IMR-90 (cell line): Measurements from ENCODE around the gene TRIM42. TPM values are rescaled to one million over a fixed set of nuclear protein-coding genes. Genes with fewer than 3 reads are reported as not detected.

ENCODE experiments used
- ATAC-seq: fragments of 200-7000 bp; cut with Tn5 transposase; 2 replicates; pipeline ENCODE4 v1.9.1; 2020; ENCODE audit warnings: low read depth, mild to moderate bottlenecking, moderate library complexity
- BruUV-seq: library from RNA; stranded (reverse); fragments of 400-500 nt; replicated peaks from 2 replicates; lab custom pipeline; 2021; lab: Mats Ljungman, UMichigan
- CTCF ChIA-PET: fragments of 300-600 bp; formaldehyde crosslinking; extraction: SDS; loops from one replicate; lab custom pipeline; 2021; ENCODE audit warnings: antibody characterized with exemption; lab: Yijun Ruan, JAX
- POLR2A ChIA-PET: fragments of 300-600 bp; sonication (Branson Sonifier 250); formaldehyde crosslinking; loops from one replicate; lab custom pipeline; 2022; ENCODE audit warnings: antibody characterized with exemption; ENCODE audit not compliant: unreplicated experiment; lab: Charles Lee
- DNase-seq: peaks from one replicate; pipeline ENCODE4 v3.0.0; 2013
- H2AFZ ChIP-seq: replicated peaks from 2 replicates; pipeline ENCODE3; 2013; ENCODE audit warnings: low read length, mild to moderate bottlenecking; ENCODE audit not compliant: poor library complexity
- H2AK5ac ChIP-seq: 2 replicates; pipeline ENCODE4 v1.6.1; 2013; ENCODE audit warnings: low read depth, low read length, inconsistent platforms
- H2AK9ac ChIP-seq: replicated peaks from 2 replicates; pipeline ENCODE3; 2013; ENCODE audit warnings: mild to moderate bottlenecking, low read depth, low read length, moderate library complexity; ENCODE audit not compliant: poor library complexity
- H2BK120ac ChIP-seq: 2 replicates; pipeline ENCODE4 v1.6.1; 2013; ENCODE audit warnings: low read depth, low read length, inconsistent platforms
- H2BK15ac ChIP-seq: 3 replicates; pipeline ENCODE4 v1.6.1; 2013; ENCODE audit warnings: low read depth, low read length, inconsistent platforms
- H2BK20ac ChIP-seq: 2 replicates; pipeline ENCODE4 v1.6.1; 2013; ENCODE audit warnings: low read depth, mild to moderate bottlenecking, inconsistent platforms, low read length, moderate library complexity
- H2BK5ac ChIP-seq: 2 replicates; pipeline ENCODE4 v1.6.1; 2013; ENCODE audit warnings: mild to moderate bottlenecking, low read depth, low read length, inconsistent platforms; ENCODE audit not compliant: poor library complexity, severe bottlenecking
- H3K14ac ChIP-seq: replicated peaks from 2 replicates; pipeline ENCODE4 v1.6.1; 2013; ENCODE audit warnings: low read depth, low read length, inconsistent platforms
- H3K18ac ChIP-seq: 2 replicates; pipeline ENCODE4 v1.6.1; 2013; ENCODE audit warnings: low read depth, low read length, control low read depth
- H3K23ac ChIP-seq: 2 replicates; pipeline ENCODE4 v1.6.1; 2013; ENCODE audit warnings: low read depth, low read length, inconsistent platforms
- H3K27ac ChIP-seq: 2 replicates; pipeline ENCODE4 v1.5.1; 2013; ENCODE audit warnings: mild to moderate bottlenecking, control low read depth, low read length; ENCODE audit not compliant: insufficient read depth
- H3K27me3 ChIP-seq: 2 replicates; pipeline ENCODE4 v1.6.1; 2013; ENCODE audit warnings: low read length; ENCODE audit not compliant: control insufficient read depth, insufficient read depth
- H3K36me3 ChIP-seq: 2 replicates; pipeline ENCODE4 v1.6.1; 2013; ENCODE audit warnings: low read length, mixed read lengths; ENCODE audit not compliant: control insufficient read depth, insufficient read depth
- H3K4ac ChIP-seq: 2 replicates; pipeline ENCODE4 v1.6.1; 2013; ENCODE audit warnings: low read depth, low read length, inconsistent platforms
- H3K4me1 ChIP-seq: 2 replicates; pipeline ENCODE4 v1.6.1; 2013; ENCODE audit warnings: low read length, mixed read lengths; ENCODE audit not compliant: control insufficient read depth, insufficient read depth
- H3K4me2 ChIP-seq: 2 replicates; pipeline ENCODE4 v1.6.1; 2013; ENCODE audit warnings: low read depth, mild to moderate bottlenecking, control low read depth, low read length, moderate library complexity
- H3K4me3 ChIP-seq: 2 replicates; pipeline ENCODE4 v1.5.1; 2013; ENCODE audit warnings: low read depth, mild to moderate bottlenecking, control low read depth, low read length, moderate library complexity; ENCODE audit not compliant: insufficient read depth
- H3K56ac ChIP-seq: 2 replicates; pipeline ENCODE4 v1.6.1; 2013; ENCODE audit warnings: low read length, inconsistent platforms; ENCODE audit not compliant: insufficient read depth; ENCODE audit errors: extremely low read depth
- H3K79me1 ChIP-seq, 2 experiments: 2 replicates each; pipeline ENCODE4 v1.6.1; 2013; ENCODE audit warnings: low read length in 2 of 2, inconsistent platforms in 1 of 2, low read depth in 1 of 2
- H3K9ac ChIP-seq: 2 replicates; pipeline ENCODE4 v1.6.1; 2013; ENCODE audit warnings: low read depth, low read length, control low read depth
- H3K9me1 ChIP-seq: 2 replicates; pipeline ENCODE4 v1.6.1; 2013; ENCODE audit warnings: low read length, inconsistent platforms; ENCODE audit not compliant: insufficient read depth
- H3K9me3 ChIP-seq: 2 replicates; pipeline ENCODE4 v1.6.1; 2013; ENCODE audit warnings: low read length; ENCODE audit not compliant: control insufficient read depth, insufficient read depth
- H4K20me1 ChIP-seq: 2 replicates; pipeline ENCODE4 v1.6.1; 2013; ENCODE audit warnings: low read length, inconsistent platforms; ENCODE audit not compliant: insufficient read depth
- H4K5ac ChIP-seq: 2 replicates; pipeline ENCODE4 v1.6.1; 2013; ENCODE audit warnings: mild to moderate bottlenecking, low read depth, low read length, control low read depth
- H4K8ac ChIP-seq, 2 experiments: 2 replicates each; pipeline ENCODE4 v1.6.1; 2013; ENCODE audit warnings: low read depth in 2 of 2, low read length in 2 of 2, control low read depth in 1 of 2, inconsistent platforms in 1 of 2
- H4K91ac ChIP-seq: 2 replicates; pipeline ENCODE4 v1.6.1; 2013; ENCODE audit warnings: low read depth, low read length, inconsistent platforms; ENCODE audit not compliant: insufficient read depth
- BHLHE40 ChIP-seq: fragments of 150-350 bp; IDR thresholded peaks from 2 replicates; pipeline ENCODE4 v1.6.1; 2016; ENCODE audit warnings: mild to moderate bottlenecking, low read depth, low read length
- CEBPB ChIP-seq: IDR thresholded peaks from 2 replicates; pipeline ENCODE4 v1.6.1; 2012; ENCODE audit warnings: low read depth, low read length, improper control_type of control experiment
- CHD1 ChIP-seq: IDR thresholded peaks from 2 replicates; pipeline ENCODE4 v1.6.1; 2012; ENCODE audit warnings: low read depth, low read length, improper control_type of control experiment
- ELK1 ChIP-seq: fragments of 150-350 bp; IDR thresholded peaks from 2 replicates; pipeline ENCODE4 v1.6.1; 2016; ENCODE audit warnings: low read depth, mild to moderate bottlenecking, low read length, moderate library complexity, borderline replicate concordance
- FOS ChIP-seq: fragments of 150-350 bp; IDR thresholded peaks from 2 replicates; pipeline ENCODE4 v1.6.1; 2016; ENCODE audit warnings: low read depth, low read length
- MAFK ChIP-seq: IDR thresholded peaks from 2 replicates; pipeline ENCODE4 v1.6.1; 2012; ENCODE audit warnings: low read depth, low read length, improper control_type of control experiment
- MXI1 ChIP-seq: IDR thresholded peaks from 2 replicates; pipeline ENCODE4 v1.6.1; 2012; ENCODE audit warnings: low read depth, mild to moderate bottlenecking, low read length, moderate library complexity, borderline replicate concordance
- POLR2A ChIP-seq: IDR thresholded peaks from 2 replicates; pipeline ENCODE4 v1.6.1; 2012; ENCODE audit warnings: mild to moderate bottlenecking, low read depth, low read length
- RAD21 ChIP-seq: IDR thresholded peaks from 2 replicates; pipeline ENCODE4 v1.6.1; 2012; ENCODE audit warnings: low read length, improper control_type of control experiment
- RCOR1 ChIP-seq: IDR thresholded peaks from 2 replicates; pipeline ENCODE4 v1.6.1; 2012; ENCODE audit warnings: mild to moderate bottlenecking, low read length, improper control_type of control experiment; ENCODE audit not compliant: insufficient replicate concordance
- RFX5 ChIP-seq: IDR thresholded peaks from 2 replicates; pipeline ENCODE4 v1.8.0; 2012; ENCODE audit warnings: low read depth, mild to moderate bottlenecking, low read length, moderate library complexity
- SMC3 ChIP-seq: fragments of 150-350 bp; IDR thresholded peaks from 2 replicates; pipeline ENCODE4 v1.6.1; 2016; ENCODE audit warnings: low read depth, mild to moderate bottlenecking, antibody characterized with exemption, low read length, moderate library complexity
- WGBS, 2 experiments: methylation state at CpG; one replicate each; pipeline versions ENCODE4 v1.1.5 to v1.1.7; 2013; ENCODE audit warnings: missing lambda C conversion rate in 2 of 2; ENCODE audit not compliant: insufficient read length in 1 of 2; ENCODE audit errors: extremely low coverage in 2 of 2; 5-methylcytosine and 5-hydroxymethylcytosine counted together
- dilution Hi-C: fragments of 300-500 bp; cut with HindIII; formaldehyde crosslinking; loops from one replicate; pipeline ENCODE4 v1.14.3; 2018; ENCODE audit warnings: low sequenced_read_pairs; ENCODE audit not compliant: unreplicated experiment
- in situ Hi-C: fragments of 300-500 bp; cut with MboI; formaldehyde crosslinking; loops from 3 replicates; pipeline ENCODE4 v1.14.3; 2019; ENCODE audit warnings: low sequenced_read_pairs, inconsistent platforms, mixed read lengths
- intact Hi-C: fragments of 100-400 bp; cut with micrococcal nuclease; formaldehyde crosslinking; loops from 2 replicates; pipeline ENCODE4 v1.10.0; 2022
- polyA plus RNA-seq, 3 experiments: library from polyadenylated mRNA; depleted of rRNA; stranded (reverse); fragments of >200 nt; gene quantifications; 2 replicates each; pipeline ENCODE4 v1.2.3, GENCODE V29; 2012; ENCODE audit warnings: low replicate concordance in 1 of 3
- total RNA-seq: library from RNA; depleted of rRNA; stranded (reverse); fragments of >200 nt; gene quantifications from 2 replicates; pipeline ENCODE4 v1.2.3, GENCODE V29; 2012
- TF ChIP-seq, protein P1 (sequence below): fragments of 150-350 bp; IDR thresholded peaks from 2 replicates; pipeline ENCODE4 v1.6.1; 2017; ENCODE audit warnings: mild to moderate bottlenecking, antibody characterized with exemption, low read length, low read depth

The TRIM42 gene
- total and polyA plus RNA-seq, 2 of the 4 experiments (the other 2 are of a cell fraction) = not detected

GRCh38 chr3:140748171-140748570, 70.3 kb downstream of the TRIM42 start:
- no peak overlapping the region for H2BK5ac ChIP-seq
- ChIA-PET POLR2A (no interaction called here), CTCF (no interaction called here)
- no peaks in the 10 kb centered on the region for H3K9me1 ChIP-seq
- H3K23ac ChIP-seq = no peak overlapping the region
- H3K4me3 ChIP-seq = no peak overlapping the region
- no peak overlapping the region for H3K4ac ChIP-seq
- H4K91ac ChIP-seq = no peak overlapping the region
- intact Hi-C loops (no loop called here), dilution Hi-C loops (no loop called here), in situ Hi-C loops (no loop called here)
- ATAC-seq (no peak), DNase-seq (no peak)
- H2BK120ac ChIP-seq = no peak overlapping the region
- H2AK5ac ChIP-seq = no peak overlapping the region
- H3K27me3 ChIP-seq = no peaks in the 10 kb centered on the region
- H2BK20ac ChIP-seq = no peak overlapping the region
- BruUV-seq = no TSS peak
- H3K18ac ChIP-seq = no peak overlapping the region
- TF ChIP-seq SMC3 = no peak
- TF ChIP-seq POLR2A = no peak
- TF ChIP-seq RCOR1 = no peak
- TF ChIP-seq RFX5 = no peak
- no peak for TF ChIP-seq RAD21
- no peak for TF ChIP-seq MAFK
- TF ChIP-seq MXI1 = no peak
- TF ChIP-seq BHLHE40 = no peak
- TF ChIP-seq CHD1 = no peak
- TF ChIP-seq, protein P1, sequence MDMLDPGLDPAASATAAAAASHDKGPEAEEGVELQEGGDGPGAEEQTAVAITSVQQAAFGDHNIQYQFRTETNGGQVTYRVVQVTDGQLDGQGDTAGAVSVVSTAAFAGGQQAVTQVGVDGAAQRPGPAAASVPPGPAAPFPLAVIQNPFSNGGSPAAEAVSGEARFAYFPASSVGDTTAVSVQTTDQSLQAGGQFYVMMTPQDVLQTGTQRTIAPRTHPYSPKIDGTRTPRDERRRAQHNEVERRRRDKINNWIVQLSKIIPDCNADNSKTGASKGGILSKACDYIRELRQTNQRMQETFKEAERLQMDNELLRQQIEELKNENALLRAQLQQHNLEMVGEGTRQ = no peak
- TF ChIP-seq ELK1 = no peak
- no peak for TF ChIP-seq FOS
- TF ChIP-seq CEBPB = no peak
- H3K27ac ChIP-seq = no peak overlapping the region
- no peaks in the 10 kb centered on the region for H3K36me3 ChIP-seq
- H3K9me3 ChIP-seq = no peaks in the 10 kb centered on the region
- H3K9ac ChIP-seq = no peak overlapping the region
- H3K79me1 ChIP-seq = no peaks in the 10 kb centered on the region
- no peak overlapping the region for H3K56ac ChIP-seq
- H4K20me1 ChIP-seq = no peaks in the 10 kb centered on the region
- no peak overlapping the region for H2BK15ac ChIP-seq
- no peak overlapping the region for H4K5ac ChIP-seq
- no peak overlapping the region for H2AFZ ChIP-seq
- 20% methylated on average over 1 of the region's 3 CpGs; no CpG with 5 or more reads in 1 of the 2 experiments for WGBS, 2 experiments
- no peak overlapping the region for H2AK9ac ChIP-seq
- no peaks in the 10 kb centered on the region for H3K4me1 ChIP-seq
- no peak overlapping the region for H3K4me2 ChIP-seq
- no peak overlapping the region for H3K14ac ChIP-seq
- no peak overlapping the region for H4K8ac ChIP-seq
